GM12872 (cell line): Measurements from ENCODE around the gene BCL11A.

Experiments
- TF ChIP-seq, protein P1 (sequence below): IDR thresholded peaks from 3 replicates; pipeline ENCODE4 v1.5.1; 2011; ENCODE audit warnings: low read depth, mild to moderate bottlenecking, low read length, moderate library complexity; ENCODE audit not compliant: insufficient read depth

BCL11A gene

DNA sequence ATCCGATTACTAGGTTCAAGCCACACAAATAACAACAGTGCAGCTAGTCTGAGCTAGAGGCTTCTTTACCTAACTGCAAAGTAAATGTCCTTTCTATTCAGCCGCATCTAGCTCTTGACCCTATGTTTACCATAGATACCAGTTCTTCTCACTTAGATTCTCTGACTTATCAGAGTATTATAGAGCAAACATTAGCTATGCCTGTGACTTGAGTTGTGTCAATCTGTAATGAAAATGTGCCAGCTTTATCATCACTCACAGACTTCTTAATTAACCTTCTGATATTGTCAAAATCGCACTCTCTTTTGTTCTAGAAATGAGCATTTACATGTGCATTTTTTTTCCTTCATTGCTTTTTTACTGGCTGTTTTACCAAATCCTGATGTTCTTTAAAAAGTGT is 79.9 kb downstream of the BCL11A start:
- TF ChIP-seq, protein P1, sequence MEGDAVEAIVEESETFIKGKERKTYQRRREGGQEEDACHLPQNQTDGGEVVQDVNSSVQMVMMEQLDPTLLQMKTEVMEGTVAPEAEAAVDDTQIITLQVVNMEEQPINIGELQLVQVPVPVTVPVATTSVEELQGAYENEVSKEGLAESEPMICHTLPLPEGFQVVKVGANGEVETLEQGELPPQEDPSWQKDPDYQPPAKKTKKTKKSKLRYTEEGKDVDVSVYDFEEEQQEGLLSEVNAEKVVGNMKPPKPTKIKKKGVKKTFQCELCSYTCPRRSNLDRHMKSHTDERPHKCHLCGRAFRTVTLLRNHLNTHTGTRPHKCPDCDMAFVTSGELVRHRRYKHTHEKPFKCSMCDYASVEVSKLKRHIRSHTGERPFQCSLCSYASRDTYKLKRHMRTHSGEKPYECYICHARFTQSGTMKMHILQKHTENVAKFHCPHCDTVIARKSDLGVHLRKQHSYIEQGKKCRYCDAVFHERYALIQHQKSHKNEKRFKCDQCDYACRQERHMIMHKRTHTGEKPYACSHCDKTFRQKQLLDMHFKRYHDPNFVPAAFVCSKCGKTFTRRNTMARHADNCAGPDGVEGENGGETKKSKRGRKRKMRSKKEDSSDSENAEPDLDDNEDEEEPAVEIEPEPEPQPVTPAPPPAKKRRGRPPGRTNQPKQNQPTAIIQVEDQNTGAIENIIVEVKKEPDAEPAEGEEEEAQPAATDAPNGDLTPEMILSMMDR, result no peak

- TF ChIP-seq, protein P1, result no peak
Measured at GRCh38 chr2:60472663-60473289, 80.7 kb downstream of the BCL11A start.

DNA sequence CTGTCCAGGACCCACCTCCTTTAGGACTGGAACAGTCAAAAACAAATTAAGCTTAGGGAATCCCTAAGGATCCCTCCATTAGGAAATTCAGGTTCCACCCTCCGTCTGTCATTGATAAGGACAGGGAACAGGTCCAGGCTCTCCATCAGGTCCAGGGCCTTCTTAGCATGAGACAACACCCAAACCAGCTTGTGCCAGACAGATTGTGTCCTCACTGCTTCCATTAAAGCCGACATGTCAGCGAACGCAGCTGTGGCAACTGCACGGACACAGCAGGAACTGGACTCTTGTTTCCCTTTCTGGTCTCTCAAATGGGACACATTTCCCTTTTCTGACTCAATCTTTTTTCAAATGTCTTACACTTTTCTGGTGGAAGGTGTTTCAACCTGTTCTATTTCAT is 81.4 kb downstream of the BCL11A start:
- TF ChIP-seq, protein P1, result no peak

DNA sequence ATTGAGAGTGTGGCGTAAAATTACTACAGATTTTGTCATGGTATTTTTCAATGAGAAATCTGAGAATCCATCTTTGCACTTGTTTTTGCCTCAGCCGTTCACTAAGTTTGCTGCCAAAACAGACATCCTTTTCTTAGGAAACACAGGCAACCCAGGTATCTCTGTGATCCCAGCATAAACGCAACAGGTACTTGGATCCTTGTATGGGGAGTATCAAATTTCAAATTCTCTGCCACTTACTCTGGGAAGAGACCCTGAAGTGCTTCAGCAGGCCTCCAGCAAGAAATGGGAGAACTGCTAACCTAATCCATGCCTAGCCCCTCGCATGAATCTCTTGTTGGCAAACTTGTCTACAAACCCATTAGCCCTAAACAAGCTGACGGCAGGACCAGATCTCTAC is 83.1 kb downstream of the BCL11A start:
- TF ChIP-seq, protein P1, result no peak

DNA sequence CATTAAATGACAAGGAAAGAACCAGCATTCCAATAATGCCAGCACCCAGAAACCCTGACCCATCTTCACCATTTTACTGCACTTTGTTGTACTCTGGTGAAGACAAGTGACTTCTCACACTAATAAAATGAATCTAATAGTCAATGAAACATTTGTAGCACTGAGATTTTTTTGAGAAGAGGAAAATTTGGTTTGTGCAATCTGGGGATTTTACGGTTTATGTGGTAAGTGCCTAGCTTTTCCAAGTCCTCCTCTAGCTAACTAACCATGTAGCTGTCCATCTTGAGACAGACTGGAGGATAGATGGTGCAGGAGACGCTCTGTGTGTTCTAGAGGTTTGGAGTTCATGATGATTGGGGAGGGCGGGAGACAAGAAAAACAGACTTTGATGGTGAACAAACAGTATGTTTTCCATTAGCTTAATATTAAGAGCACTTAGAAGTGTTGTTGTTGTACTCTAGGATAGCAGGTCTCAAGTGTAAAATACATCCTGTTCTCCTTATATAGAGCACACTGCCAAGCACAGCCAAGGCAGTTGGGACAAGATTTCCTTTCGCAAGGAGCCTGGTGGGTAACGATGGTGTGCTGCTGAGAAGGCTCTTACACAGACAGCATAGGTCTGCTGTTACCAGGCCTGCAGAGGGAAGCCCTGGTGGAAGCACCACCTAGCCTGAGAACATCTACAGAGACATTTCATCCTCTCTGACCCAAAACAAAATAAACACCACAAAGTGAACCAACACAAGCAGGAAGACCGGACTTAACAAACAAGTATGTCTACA is 83.7 kb downstream of the BCL11A start:
- TF ChIP-seq, protein P1, result no peak

- TF ChIP-seq, protein P1, result no peak
Measured at GRCh38 chr2:60468382-60469085, 84.9 kb downstream of the BCL11A start.

DNA sequence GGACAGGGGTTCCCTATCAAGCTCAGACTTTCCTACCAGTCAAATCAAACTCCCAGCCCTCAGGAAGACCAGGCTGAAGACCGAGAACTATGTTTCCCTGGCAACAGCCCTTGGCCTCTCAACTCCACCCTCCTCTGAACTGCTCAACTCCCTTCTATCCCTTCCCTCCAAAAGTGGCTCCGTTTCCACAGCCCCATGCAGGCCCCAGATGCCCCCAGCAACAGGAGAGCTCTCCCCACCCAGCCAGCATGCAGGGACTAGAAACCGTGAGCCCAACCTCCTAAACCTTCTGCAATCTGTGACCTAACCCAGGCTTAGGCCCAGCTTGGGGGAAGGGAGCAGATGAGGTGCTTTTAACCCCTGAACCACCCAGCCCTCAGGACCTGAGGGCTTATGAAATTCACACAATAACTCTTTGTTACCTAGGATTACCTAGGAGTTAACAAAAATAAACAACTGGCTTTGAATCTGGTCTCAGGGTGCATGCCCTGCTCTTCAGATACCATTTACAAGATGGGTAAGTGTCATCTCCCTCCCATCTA is 87.2 kb downstream of the BCL11A start:
- TF ChIP-seq, protein P1, result no peak
